ENCODE data around the gene TSPO2. TPM values are rescaled to one million over a fixed set of nuclear protein-coding genes. Genes with fewer than 3 reads are reported as not detected.

Gene TSPO2
- total and polyA plus RNA-seq, 9 of the 15 experiments (the other 6 are each of a cell fraction or from before 2014, with no cell fraction given) = not detected

DNA sequence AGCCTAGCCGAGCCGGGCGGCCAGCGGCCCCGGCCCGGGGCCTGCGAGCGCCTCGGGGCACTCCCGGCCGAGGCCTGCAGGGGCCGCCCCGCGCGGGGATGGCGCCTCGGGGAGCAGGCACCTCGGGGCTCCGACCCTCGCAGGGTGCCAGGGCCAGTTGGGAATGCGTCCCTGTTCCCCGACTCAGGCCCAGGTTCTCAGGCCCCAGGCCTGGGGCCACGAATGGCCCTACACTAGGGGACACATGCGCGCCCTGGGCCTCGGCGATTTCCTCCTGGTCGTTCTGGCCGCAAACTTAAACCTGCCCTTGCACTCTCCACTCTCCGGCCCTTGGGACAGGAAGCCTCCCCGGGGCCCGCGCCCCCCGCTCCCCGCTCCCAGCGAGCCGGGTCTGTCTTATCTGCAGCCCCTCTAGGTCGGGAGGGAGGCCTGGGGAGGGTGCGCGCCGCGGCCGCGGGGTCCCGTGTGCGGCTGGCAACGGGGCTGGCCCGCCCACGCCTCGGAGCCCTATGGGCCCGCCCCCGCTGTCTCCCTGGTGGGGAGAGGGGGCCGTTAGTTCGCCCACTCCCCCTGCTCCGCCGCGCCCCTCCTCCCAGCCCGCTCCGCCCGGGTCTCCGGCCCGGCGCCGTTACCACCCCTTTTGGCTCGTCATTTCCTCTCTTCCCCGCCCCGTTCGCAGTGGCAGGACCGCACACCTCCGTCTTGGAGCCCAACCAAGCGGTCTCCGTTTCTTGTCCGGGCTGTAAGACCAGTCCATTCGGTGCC, 31.1 kb downstream of the TSPO2 start (continued):
- peak; percentile 79 for TF ChIP-seq PML (IDR thresholded peaks at IDR 0.05; ENCODE audit: low read length)
- TF ChIP-seq, protein P1, sequence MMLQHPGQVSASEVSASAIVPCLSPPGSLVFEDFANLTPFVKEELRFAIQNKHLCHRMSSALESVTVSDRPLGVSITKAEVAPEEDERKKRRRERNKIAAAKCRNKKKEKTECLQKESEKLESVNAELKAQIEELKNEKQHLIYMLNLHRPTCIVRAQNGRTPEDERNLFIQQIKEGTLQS (IDR thresholded peaks at IDR 0.05) = no peak
- TF ChIP-seq, protein P1 (CRISPR knock-in tag; conservative IDR thresholded peaks at IDR 0.05) = no peak
- no peak for TF ChIP-seq ZNF41 (CRISPR knock-in tag; conservative IDR thresholded peaks at IDR 0.05)
- peak; percentile 59; the same call in 1 of the 2 replicates for TF ChIP-seq SP1 (CRISPR knock-in tag; IDR thresholded peaks at IDR 0.05)
- TF ChIP-seq RFX7 (CRISPR knock-in tag; IDR thresholded peaks at IDR 0.05) = no peak
- peak; percentile 87; the same call in 1 of the 2 replicates for TF ChIP-seq CAMTA2 (CRISPR knock-in tag; conservative IDR thresholded peaks at IDR 0.05)
- peak; percentile 33; the same call in 1 of the 2 replicates for TF ChIP-seq POLR2H (tag; IDR thresholded peaks at IDR 0.05; ENCODE audit: low read depth)
- no peak for TF ChIP-seq ELK1 (CRISPR knock-in tag; IDR thresholded peaks at IDR 0.05)
- TF ChIP-seq TAF7 (tag; IDR thresholded peaks at IDR 0.05) = peak; percentile 24; the same call in 1 of the 2 replicates
- TF ChIP-seq CREM (IDR thresholded peaks at IDR 0.05; ENCODE audit: low read depth) = peak; percentile 92
- TF ChIP-seq, protein P2, sequence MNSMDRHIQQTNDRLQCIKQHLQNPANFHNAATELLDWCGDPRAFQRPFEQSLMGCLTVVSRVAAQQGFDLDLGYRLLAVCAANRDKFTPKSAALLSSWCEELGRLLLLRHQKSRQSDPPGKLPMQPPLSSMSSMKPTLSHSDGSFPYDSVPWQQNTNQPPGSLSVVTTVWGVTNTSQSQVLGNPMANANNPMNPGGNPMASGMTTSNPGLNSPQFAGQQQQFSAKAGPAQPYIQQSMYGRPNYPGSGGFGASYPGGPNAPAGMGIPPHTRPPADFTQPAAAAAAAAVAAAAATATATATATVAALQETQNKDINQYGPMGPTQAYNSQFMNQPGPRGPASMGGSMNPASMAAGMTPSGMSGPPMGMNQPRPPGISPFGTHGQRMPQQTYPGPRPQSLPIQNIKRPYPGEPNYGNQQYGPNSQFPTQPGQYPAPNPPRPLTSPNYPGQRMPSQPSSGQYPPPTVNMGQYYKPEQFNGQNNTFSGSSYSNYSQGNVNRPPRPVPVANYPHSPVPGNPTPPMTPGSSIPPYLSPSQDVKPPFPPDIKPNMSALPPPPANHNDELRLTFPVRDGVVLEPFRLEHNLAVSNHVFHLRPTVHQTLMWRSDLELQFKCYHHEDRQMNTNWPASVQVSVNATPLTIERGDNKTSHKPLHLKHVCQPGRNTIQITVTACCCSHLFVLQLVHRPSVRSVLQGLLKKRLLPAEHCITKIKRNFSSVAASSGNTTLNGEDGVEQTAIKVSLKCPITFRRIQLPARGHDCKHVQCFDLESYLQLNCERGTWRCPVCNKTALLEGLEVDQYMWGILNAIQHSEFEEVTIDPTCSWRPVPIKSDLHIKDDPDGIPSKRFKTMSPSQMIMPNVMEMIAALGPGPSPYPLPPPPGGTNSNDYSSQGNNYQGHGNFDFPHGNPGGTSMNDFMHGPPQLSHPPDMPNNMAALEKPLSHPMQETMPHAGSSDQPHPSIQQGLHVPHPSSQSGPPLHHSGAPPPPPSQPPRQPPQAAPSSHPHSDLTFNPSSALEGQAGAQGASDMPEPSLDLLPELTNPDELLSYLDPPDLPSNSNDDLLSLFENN (IDR thresholded peaks at IDR 0.05; ENCODE audit: low read depth in 2 of 2, low read length in 2 of 2) = no peak
- peak; percentile 21; the same call in 1 of the 2 replicates for TF ChIP-seq ZNF12 (CRISPR knock-in tag; IDR thresholded peaks at IDR 0.05)

All from K562 (cell line).